HG03139 (cell line): Measurements from ENCODE around the gene CCDC13.

Experiments
- ATAC-seq: cut with Tn5 transposase; IDR thresholded peaks from one replicate; pipeline ENCODE4 v1.9.1; 2021; ENCODE audit not compliant: unreplicated experiment

Gene CCDC13

DNA sequence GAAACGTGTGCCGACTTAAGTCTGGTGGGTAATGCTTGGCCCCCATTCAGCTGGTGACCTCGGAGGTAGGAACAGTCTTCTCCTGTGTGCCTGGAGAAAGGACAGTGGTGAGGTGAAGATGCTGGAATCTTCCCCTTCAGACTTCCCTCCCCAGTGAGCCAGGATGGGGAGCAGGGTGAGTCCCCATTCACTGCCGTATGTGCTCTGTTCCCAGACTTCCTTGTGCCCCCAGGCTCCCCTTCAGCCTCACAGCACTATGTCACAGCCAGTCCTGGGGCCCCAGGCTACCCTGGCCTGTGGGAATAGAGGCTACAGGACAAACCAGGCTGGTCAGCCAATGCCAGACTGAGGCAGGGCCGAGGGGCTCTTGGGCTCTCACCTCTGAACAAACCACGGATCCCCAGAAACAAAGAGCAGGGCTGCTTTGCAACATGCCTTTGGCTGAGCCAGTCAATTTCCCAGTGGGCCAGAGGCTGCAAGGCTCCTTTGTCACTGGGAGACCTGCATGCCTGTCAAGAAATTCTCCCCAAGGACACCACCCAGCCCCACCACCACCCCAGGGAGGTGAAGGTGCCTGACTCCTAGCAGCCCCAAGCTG lies 38.7 kb downstream of the CCDC13 start:
- ATAC-seq = no peak

DNA sequence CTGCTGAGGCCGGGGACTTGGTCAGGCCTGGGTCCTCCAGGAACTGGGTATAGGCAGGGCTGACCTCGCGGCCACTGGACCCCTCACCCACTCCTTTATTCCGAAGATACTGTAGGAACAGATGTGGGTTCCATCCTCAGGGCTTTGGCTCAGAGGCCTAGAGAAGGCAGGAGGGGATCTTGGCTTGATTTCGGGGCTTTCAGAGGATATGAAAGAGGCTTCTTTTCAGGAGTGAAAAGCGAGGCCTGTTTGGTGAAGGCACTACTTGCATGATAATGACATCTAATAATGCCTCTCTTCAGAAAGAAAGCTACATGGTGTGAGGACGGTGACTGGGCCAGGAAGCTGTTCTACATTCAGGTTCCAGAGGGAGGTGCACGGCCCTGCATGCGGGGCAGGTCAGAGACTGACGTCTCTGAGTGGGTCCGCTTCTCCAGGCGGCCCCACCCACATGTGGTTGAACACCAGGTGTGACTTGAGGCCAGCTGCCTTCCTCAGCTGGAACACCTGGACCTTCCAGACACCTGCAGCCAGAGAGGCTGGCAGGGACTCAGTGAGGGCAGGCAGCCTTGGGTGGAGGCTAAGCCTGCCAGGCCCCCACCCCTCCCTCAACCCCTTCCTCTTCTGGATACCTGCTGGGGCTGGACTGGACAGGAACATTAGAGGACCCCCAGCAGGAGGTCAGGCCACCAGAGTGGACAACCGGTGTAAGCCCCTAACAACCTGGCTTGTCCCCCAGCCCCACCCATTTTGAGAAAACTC lies 39.4 kb downstream of the CCDC13 start:
- no peak for ATAC-seq

DNA sequence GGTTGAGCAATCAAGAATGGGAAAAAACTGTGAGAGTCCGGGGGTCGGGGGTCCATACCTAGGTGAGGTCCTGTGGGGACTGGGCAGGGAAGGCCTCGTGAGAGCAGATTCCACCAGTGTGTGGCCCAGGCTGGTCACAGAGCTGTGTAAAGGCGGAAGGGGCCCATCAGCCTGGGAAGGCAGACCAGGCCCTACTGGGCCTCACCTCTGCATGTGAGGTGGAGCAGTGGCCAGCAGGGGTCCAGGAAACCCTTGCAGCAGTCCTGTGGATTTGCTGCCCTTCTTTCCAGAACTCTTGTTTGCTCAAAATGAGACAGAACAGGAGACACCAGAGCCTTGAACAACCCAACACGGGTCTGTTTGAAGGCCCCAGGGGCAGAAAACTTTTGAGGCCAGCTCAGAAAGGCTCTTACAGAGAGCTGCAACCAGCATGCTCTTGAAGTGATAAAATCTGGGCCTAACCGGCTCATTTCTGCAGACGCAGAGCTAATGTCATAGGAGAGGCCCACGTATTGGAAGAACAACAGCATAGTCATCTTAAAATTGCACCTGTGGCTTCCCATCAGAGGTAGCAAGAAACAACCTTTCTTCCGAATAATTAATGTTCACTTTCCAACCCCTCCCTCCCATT lies 40.1 kb downstream of the CCDC13 start:
- no peak for ATAC-seq

DNA sequence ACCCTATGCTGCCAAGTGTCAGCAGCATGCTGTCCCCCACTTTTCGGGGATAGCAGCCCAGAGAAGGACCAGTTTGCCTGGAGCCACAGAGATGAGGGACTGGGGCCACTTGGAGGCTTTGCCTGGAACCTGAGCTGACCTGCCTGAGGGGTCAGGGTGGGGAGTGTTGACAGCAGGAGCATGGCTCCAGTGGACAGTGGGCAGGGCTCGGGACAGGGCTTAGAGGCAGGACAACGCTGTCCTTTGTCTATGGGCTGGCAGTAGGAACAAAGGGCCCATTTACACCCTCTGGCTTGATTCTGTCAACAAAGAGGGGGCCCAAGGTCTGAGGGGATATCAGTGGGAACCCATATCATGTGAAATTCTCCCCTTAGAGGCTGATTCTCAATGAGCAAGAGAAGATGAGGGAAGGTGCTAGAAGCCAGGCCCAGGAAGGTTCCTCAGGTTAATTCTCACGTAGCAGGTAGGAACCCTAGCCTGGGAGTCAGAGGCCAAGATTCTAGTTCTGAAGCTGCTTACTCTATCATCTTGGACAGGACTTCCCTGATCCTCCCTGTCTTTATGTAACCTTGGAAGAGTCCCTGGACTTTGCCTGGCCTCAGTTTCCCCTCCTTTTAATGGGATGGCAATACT lies 40.7 kb downstream of the CCDC13 start:
- ATAC-seq = no peak

DNA sequence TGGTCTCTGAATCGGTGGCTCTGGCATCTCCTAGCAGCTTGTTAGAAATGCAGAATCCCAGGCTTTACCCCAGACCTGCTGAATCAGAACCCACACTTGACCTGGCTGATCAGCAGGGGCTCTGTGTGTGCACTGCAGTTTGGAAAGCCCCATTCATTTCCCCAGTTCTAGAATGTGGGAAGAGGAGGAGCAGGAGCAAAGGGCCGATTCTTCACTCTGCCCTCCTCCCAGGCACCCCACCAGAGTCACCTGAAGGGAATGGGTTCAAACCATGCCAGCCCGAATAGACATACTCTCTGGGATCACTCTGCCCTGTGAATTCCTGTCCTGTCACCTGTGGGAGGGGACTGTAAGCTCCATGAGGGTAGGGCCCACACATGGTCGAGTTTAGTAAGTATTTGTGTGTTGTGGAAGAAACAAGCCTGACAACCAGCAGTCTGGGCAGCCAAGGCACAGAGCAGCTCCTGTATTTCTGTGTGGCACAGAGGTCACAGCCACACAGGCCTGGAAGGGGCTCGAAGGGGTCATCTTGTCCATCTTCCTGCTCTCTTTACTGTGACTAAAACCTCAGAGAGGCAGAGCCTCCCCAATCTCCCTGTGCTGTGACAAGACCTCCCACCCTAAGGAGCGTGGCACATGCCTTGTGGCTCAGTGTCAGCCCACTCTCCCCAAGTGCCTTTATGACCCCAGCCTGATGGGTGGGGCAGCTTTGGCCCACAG lies 41.4 kb downstream of the CCDC13 start:
- ATAC-seq = no peak

DNA sequence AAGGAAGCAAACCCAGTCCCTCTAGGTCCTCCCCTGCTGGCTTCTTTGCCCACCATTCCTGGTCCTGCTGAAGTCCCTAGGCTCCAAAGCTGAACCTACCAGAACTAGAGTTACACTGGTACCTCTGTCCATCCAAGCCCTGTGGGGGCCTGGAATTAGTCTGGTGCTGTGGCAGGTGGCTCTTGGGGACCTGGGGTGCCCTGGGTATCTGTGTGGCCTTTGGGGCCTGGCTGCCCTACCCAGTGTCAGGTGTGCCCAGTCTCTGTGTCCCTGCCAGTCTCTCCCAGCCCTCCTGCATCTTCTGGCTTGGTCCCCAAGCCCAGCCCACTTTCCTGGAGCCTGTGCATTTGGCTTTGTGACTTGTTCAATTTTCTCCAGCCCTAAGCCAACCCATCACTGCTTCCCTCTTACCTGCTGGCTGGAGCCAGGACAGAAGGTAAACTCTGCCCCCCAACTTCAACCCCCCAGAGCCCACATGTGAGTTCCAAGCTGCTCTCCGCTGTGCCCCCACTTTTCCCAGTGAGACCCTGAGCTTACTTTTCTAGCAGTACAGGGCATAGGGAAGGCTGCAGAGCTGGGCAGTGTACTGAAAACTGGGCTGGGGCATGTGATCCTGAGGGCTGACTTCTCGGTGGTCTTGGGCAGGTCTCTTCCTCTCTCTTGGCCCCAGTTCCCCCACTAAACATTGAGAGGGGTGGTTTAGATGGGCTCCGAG lies 42.2 kb downstream of the CCDC13 start:
- ATAC-seq = no peak

DNA sequence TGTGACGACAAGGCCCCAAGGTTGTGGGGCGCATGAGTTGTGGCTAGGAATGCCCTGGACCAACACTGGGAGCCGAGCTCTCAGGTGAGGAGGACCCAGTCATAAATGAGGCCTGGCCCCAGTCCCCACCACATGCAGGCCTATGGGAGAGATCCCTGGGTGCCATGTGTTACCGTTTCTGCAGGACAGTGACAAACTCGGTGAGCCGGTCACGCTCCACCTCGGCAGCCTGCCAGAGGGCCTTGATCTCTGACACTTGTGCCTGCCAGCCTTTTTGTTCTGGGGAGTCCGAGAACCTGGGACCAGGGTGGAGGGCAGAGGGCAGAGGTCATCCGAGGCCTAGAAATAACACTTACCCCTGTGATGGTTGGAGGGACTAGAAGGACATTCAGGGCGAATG lies 42.8 kb downstream of the CCDC13 start:
- ATAC-seq = no peak

DNA sequence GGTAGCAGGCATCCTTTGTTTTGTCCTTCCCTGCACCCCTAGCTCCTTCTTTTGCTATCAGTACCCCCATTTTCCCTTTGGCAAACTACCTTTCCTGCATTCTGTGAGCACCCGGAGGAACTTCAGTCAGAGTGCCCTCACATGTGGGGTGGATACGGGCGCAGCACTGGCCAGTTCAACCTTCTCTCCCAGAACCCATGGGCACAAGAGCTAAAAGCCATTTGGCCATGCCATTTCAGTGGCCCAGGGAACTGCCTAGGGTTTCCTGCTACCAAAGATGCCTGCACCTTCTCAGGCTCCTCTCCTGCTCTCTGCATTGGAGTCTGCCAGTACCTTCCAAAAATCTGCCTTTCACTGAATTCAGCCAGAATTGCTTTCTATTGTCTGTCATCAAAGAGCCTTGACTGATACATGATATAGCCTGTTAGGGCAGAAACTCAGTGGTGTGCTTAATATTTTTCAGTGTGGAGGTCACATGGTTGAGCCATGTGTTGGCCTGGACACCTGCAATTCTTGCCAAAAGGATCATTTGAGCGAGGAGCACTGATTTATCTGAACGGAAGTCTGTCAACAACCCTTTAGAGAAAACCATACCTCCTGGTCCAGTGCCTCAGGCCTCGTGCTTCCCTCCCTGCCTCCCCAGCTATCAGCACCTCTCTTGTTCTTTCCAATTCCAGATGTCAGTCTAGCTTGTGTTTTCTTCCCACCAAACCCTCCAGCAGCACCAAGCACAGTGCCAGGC lies 43.5 kb downstream of the CCDC13 start:
- ATAC-seq = no peak

DNA sequence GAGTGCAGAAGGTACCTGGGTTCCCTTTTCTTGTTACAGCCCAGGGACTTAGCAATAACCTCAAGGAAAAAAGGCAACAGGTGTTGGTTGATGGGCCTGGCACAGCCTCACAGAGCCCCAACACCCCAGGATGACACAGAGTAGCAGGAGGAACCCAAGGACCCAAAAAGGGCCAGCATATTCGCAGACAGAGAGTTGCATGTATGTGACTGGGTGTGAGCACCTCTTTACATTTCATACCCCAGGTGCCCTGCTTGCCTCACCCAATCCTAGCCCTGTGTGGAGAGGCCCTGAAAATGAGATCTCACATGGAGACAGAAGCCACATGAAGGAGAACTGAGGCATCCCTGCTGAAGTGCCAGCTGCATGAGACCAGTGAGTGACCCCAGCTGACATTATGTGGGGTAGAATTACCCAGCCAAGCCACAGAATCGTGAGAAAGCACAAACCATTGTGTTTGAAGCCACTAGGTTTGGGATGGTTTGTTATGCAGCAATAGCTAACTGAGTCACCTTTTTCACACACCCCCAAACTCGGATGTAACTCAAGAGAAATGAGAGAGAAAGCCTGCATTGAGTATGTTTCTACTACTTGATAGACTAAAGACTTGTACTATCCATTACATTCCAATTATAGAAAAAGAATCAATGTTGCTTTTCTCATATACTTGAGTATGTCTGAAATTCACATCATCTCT lies 44.2 kb downstream of the CCDC13 start:
- ATAC-seq = no peak

DNA sequence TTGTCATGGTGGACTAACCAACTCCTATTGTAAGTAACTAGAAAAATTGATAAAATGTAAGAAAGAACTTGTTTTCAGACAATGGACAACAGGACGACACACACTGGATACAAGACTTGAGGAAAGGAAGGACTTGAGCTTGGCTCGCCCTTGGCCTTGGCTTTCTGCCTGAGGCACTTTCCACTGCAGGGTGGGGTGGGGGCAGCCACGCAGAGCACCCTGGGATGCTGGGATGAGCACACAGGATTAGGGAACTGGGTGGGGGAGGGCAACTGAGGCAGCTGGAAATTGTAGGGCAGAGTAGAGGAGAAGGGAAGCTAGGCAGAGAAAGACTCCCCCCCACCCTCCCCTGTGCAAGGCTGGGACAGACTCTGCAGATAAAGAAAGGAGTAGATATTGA lies 45.0 kb downstream of the CCDC13 start:
- ATAC-seq = no peak

DNA sequence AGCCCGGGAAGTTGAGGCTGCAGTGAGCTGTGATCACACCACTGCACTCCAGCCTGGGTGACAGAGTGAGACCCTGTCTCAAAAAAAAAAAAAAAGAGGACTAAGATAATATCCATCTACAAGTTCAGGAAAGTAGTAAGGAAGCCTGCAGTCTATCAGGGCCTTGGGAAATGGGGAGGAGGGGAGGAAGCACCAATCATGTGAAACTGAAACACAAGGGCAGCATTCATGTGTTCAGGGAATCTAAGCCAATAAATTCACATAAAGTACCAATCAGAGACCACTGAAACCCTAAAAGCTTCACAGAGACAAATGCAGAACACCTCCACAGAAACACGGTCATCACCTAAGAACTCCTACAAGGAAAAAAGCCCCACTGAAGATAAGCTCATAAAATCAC lies 47.6 kb downstream of the CCDC13 start:
- ATAC-seq = no peak

DNA sequence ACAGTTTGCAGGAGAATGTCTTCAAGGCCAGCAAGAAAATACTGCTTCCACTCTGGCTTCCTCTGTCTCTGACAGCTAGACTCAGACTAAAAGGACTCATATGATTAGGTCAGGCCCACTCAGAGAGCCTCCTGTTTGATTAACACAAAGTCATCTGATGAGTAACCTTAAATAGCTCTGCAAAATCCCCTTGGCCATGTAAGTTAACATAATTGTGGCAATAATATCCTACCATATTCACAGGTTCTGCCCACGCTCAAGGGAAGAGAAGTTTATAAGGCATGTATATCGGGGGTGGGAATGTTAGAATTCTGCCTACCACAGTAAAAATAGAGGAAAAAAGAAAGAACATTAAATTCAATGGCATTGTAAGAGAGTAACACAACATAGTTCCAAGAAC lies 49.8 kb downstream of the CCDC13 start:
- ATAC-seq = no peak
